ENCODE results near the gene ATP6V0A4.

Gene ATP6V0A4

DNA sequence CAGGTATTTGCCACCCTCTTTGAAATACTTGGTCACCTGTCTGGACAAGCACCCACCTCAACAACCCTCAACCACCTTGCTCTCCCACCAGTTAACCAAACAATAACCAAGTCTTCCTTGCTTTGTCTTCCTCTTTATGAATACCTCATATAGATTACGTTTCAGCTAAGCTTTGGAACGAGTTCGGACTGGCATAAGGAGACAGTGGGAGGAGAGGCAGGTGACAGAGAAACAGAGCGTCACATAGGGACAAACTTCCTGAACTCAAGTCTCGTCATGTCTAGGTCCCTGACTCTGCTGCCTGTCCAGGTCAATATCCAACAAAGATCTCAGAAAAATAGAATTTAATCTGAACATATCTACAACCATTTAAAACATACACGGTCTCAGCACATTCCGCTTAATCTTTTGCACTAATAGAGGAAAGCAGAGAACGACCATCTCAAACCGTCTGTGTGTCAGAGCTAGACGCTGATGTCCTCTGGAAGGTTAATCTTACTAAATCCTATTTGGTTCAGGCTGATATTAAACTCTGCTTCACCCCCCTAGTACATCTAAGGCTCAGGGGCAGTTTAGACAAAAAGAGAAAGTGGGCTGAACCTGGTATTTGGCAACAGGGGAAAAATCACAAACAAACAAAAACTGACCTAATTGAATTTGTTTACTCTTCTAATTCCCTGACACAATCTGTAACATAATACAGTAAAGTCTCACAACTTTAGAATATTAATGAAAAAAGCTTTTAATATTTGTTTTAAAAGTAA lies 70.5 kb downstream of the ATP6V0A4 start:
- Histone ChIP-seq H3K9me3 (ENCODE audit: control insufficient read depth, low read length) (no peaks in the 10 kb centered on the region), H3K4me3 (ENCODE audit: low read length) (no peak overlapping the region), H3K27me3 (replicated peaks; ENCODE audit: control insufficient read depth, insufficient read depth, low read length) (no peaks in the 10 kb centered on the region), H3K9ac (ENCODE audit: low read length) (no peak overlapping the region), H3K36me3 (ENCODE audit: control insufficient read depth, insufficient read depth, low read length, severe bottlenecking) (no peaks in the 10 kb centered on the region), H3K4me1 (ENCODE audit: control insufficient read depth, insufficient read depth, low read length) (no peaks in the 10 kb centered on the region)
- no peak for DNase-seq (ENCODE audit: low read depth)

DNA sequence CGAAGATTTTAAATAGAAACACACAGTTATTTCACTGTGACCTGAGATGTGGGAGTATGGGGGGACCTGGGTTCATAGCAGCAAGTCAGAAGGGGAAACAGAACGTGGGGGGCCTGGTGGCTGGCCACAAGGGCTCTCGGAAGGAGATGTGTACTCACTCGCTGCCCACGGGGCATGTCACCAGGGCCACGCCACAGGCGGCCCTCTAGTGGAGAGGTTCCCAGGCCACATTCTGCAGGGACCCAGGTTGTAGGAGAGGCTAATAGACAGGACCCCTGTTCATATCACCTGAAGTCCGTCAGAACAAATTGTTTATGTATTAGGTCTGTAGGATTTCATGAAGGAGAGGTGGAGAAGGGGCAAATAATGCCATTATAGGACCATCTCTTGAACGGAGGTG lies 71.7 kb downstream of the ATP6V0A4 start:
- no peaks in the 10 kb centered on the region for H3K9me3 ChIP-seq (ENCODE audit: control insufficient read depth, low read length)
- H3K9ac ChIP-seq (ENCODE audit: low read length) = no peak overlapping the region
- DNase-seq (ENCODE audit: low read depth) = no peak
- no peak overlapping the region for H3K4me3 ChIP-seq (ENCODE audit: low read length)
- H3K27me3 ChIP-seq (replicated peaks; ENCODE audit: control insufficient read depth, insufficient read depth, low read length) = no peaks in the 10 kb centered on the region
- H3K4me1 ChIP-seq (ENCODE audit: control insufficient read depth, insufficient read depth, low read length) = no peaks in the 10 kb centered on the region
- no peaks in the 10 kb centered on the region for H3K36me3 ChIP-seq (ENCODE audit: control insufficient read depth, insufficient read depth, low read length, severe bottlenecking)

DNA sequence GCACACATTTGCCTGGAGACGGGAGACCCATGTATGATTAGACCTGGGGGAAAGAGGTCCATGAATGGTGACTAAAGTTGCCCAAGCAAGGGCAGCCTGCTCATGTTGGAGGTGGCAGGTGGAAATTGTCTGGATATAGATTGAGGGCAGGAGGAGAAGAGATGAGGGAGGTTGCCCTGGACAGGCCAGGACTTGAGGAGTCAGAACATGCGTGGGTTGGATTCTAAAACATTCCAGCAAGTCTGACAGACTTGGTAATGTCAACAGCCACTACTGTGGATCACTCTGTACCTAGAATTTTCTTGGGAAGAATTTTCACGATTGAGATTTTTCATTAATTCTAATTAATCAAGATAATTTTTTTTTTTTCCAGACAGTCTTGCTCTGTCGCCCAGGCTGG lies 77.7 kb downstream of the ATP6V0A4 start:
- H3K9ac ChIP-seq (ENCODE audit: low read length) = no peak overlapping the region
- peak; percentile 35 for DNase-seq (ENCODE audit: low read depth)
- H3K36me3 ChIP-seq (ENCODE audit: control insufficient read depth, insufficient read depth, low read length, severe bottlenecking) = no peaks in the 10 kb centered on the region
- no peaks in the 10 kb centered on the region for H3K27me3 ChIP-seq (replicated peaks; ENCODE audit: control insufficient read depth, insufficient read depth, low read length)
- no peak overlapping the region for H3K4me3 ChIP-seq (ENCODE audit: low read length)
- no peaks in the 10 kb centered on the region for H3K4me1 ChIP-seq (ENCODE audit: control insufficient read depth, insufficient read depth, low read length)
- no peaks in the 10 kb centered on the region for H3K9me3 ChIP-seq (ENCODE audit: control insufficient read depth, low read length)

- H3K27me3 ChIP-seq (replicated peaks; ENCODE audit: control insufficient read depth, insufficient read depth, low read length) = no peaks in the 10 kb centered on the region
- no peak for DNase-seq (ENCODE audit: low read depth)
- no peaks in the 10 kb centered on the region for H3K4me1 ChIP-seq (ENCODE audit: control insufficient read depth, insufficient read depth, low read length)
- no peak overlapping the region for H3K9ac ChIP-seq (ENCODE audit: low read length)
- no peaks in the 10 kb centered on the region for H3K36me3 ChIP-seq (ENCODE audit: control insufficient read depth, insufficient read depth, low read length, severe bottlenecking)
- H3K4me3 ChIP-seq (ENCODE audit: low read length) = no peak overlapping the region
- H3K9me3 ChIP-seq (ENCODE audit: control insufficient read depth, low read length) = no peaks in the 10 kb centered on the region
Measured at GRCh38 chr7:138716889-138717288, 81.1 kb downstream of the ATP6V0A4 start.

GRCh38 chr7:138713191-138713590 lies 84.8 kb downstream of the ATP6V0A4 start:
- Histone ChIP-seq H3K9ac (ENCODE audit: low read length) (no peak overlapping the region), H3K36me3 (ENCODE audit: control insufficient read depth, insufficient read depth, low read length, severe bottlenecking) (no peaks in the 10 kb centered on the region), H3K9me3 (ENCODE audit: control insufficient read depth, low read length) (no peaks in the 10 kb centered on the region), H3K4me3 (ENCODE audit: low read length) (no peak overlapping the region), H3K4me1 (ENCODE audit: control insufficient read depth, insufficient read depth, low read length) (no peaks in the 10 kb centered on the region), H3K27me3 (replicated peaks; ENCODE audit: control insufficient read depth, insufficient read depth, low read length) (no peaks in the 10 kb centered on the region)
- DNase-seq (ENCODE audit: low read depth) = no peak

- H3K4me3 ChIP-seq (ENCODE audit: low read length) = no peak overlapping the region
- DNase-seq (ENCODE audit: low read depth) = no peak
Measured at GRCh38 chr7:138712652-138713051, 85.3 kb downstream of the ATP6V0A4 start.

GRCh38 chr7:138710536-138711385 lies 87.2 kb downstream of the ATP6V0A4 start:
- H3K36me3 ChIP-seq (ENCODE audit: control insufficient read depth, insufficient read depth, low read length, severe bottlenecking) = no peaks in the 10 kb centered on the region
- H3K9ac ChIP-seq (ENCODE audit: low read length) = no peak overlapping the region
- H3K27me3 ChIP-seq (replicated peaks; ENCODE audit: control insufficient read depth, insufficient read depth, low read length) = no peaks in the 10 kb centered on the region
- H3K4me1 ChIP-seq (ENCODE audit: control insufficient read depth, insufficient read depth, low read length) = no peaks in the 10 kb centered on the region
- H3K4me3 ChIP-seq (ENCODE audit: low read length) = no peak overlapping the region
- no peak for DNase-seq (ENCODE audit: low read depth)
- H3K9me3 ChIP-seq (ENCODE audit: control insufficient read depth, low read length) = no peaks in the 10 kb centered on the region

More at GRCh38 chr7:138712652-138713051, 85.3 kb downstream of the ATP6V0A4 start:
- H3K4me1 ChIP-seq (ENCODE audit: control insufficient read depth, insufficient read depth, low read length) = no peaks in the 10 kb centered on the region
- no peaks in the 10 kb centered on the region for H3K9me3 ChIP-seq (ENCODE audit: control insufficient read depth, low read length)
- no peak overlapping the region for H3K9ac ChIP-seq (ENCODE audit: low read length)
- H3K36me3 ChIP-seq (ENCODE audit: control insufficient read depth, insufficient read depth, low read length, severe bottlenecking) = no peaks in the 10 kb centered on the region
- no peaks in the 10 kb centered on the region for H3K27me3 ChIP-seq (replicated peaks; ENCODE audit: control insufficient read depth, insufficient read depth, low read length)

GRCh38 chr7:138705167-138705566 lies 92.8 kb downstream of the ATP6V0A4 start:
- no peak overlapping the region for H3K4me3 ChIP-seq (ENCODE audit: low read length)
- H3K9me3 ChIP-seq (ENCODE audit: control insufficient read depth, low read length) = no peaks in the 10 kb centered on the region
- H3K4me1 ChIP-seq (ENCODE audit: control insufficient read depth, insufficient read depth, low read length) = no peaks in the 10 kb centered on the region
- H3K27me3 ChIP-seq (replicated peaks; ENCODE audit: control insufficient read depth, insufficient read depth, low read length) = no peaks in the 10 kb centered on the region
- no peaks in the 10 kb centered on the region for H3K36me3 ChIP-seq (ENCODE audit: control insufficient read depth, insufficient read depth, low read length, severe bottlenecking)
- no peak overlapping the region for H3K9ac ChIP-seq (ENCODE audit: low read length)
- DNase-seq (ENCODE audit: low read depth) = no peak

DNA sequence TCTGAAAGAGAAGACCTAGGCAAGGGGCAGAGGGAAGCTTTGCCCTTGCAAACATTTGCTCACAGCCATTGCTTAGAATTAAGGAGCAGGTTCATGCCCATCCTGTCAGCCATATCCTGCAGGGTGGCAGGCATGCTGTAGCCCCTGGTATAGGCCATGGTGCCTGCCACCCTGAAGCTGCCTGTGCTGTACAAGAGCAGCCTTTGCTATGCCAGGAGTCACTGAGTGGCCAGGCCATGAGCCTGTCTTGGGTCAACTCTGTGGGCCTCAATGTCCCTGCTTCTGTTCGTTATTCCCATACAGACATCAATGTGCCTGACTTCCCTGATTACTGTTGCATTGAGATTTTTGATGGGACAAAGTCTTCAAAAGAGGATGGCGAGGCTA lies 96.5 kb downstream of the ATP6V0A4 start:
- no peaks in the 10 kb centered on the region for H3K36me3 ChIP-seq (ENCODE audit: control insufficient read depth, insufficient read depth, low read length, severe bottlenecking)
- no peaks in the 10 kb centered on the region for H3K27me3 ChIP-seq (replicated peaks; ENCODE audit: control insufficient read depth, insufficient read depth, low read length)
- no peak for DNase-seq (ENCODE audit: low read depth)
- no peaks in the 10 kb centered on the region for H3K4me1 ChIP-seq (ENCODE audit: control insufficient read depth, insufficient read depth, low read length)
- H3K4me3 ChIP-seq (ENCODE audit: low read length) = no peak overlapping the region
- no peak overlapping the region for H3K9ac ChIP-seq (ENCODE audit: low read length)
- H3K9me3 ChIP-seq (ENCODE audit: control insufficient read depth, low read length) = no peaks in the 10 kb centered on the region

DNA sequence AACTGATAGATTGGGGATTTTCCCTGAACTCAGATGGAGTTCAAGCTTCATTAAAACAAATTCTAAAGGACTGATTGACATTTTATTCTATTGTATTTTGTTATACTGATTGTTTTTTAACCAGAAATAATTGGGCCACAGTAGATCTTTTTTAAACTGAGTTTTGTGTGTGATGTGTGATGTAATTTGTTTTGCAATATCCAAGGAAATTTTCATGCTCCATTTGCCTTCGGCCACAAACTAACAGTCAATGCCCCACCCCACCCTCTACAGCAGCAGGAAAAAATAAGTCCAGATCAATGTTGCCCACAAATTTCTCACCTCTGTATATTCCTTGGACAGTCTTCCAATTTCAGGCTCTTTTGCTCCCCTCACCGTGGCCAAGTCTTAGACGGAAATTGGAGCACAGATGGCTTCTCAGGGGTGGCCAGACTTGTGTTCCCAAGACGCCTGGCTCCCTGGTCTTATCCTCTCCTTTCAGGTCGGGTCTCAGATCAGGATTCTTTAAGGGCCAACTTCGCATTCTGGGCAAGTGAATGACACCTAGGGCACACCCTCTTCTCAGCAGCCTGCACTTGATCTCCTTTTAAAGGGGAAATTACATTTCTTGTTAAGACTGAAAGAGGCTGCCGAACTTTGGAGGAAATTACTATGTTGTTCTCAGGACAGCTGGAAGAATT lies 97.0 kb downstream of the ATP6V0A4 start, which contains the start of gene SVOPL:
Gene SVOPL, minus strand, starts transcription at position 506 of the 680 bp plus-strand sequence. CDS start 22,317 bp downstream, outside the sequence.
- Histone ChIP-seq H3K9me3 (ENCODE audit: control insufficient read depth, low read length) (no peaks in the 10 kb centered on the region), H3K4me3 (ENCODE audit: low read length) (no peak within 1 kb of the TSS), H3K9ac (ENCODE audit: low read length) (no peak within 1 kb of the TSS), H3K36me3 (ENCODE audit: control insufficient read depth, insufficient read depth, low read length, severe bottlenecking) (no peaks in the 10 kb centered on the region), H3K27me3 (replicated peaks; ENCODE audit: control insufficient read depth, insufficient read depth, low read length) (no peaks in the 10 kb centered on the region), H3K4me1 (ENCODE audit: control insufficient read depth, insufficient read depth, low read length) (no peaks in the 10 kb centered on the region)
- DNase-seq (ENCODE audit: low read depth) = no peak

DNA sequence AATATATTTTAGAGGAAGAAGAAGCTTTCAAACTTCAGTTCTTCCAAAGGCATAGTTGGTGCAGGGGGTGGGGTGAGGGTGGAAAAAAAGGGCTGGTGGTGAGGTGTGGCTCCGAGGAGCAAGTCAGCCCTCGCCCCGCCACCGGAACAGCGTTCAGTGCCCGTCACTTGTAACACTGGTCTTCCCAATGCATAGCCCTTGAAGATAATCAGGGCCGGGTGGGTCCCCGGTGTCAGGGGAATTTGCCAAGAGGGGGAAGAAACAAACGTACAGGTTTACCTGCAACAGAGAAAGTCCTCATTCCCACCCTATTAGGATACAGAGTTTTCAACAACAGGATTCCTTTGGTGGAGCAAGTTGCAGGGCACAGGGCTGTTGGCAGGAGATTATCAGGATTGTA lies 98.3 kb downstream of the ATP6V0A4 start:
- Histone ChIP-seq H3K27me3 (replicated peaks; ENCODE audit: control insufficient read depth, insufficient read depth, low read length) (no peaks in the 10 kb centered on the region), H3K9ac (ENCODE audit: low read length) (no peak overlapping the region), H3K36me3 (ENCODE audit: control insufficient read depth, insufficient read depth, low read length, severe bottlenecking) (no peaks in the 10 kb centered on the region), H3K4me1 (ENCODE audit: control insufficient read depth, insufficient read depth, low read length) (no peaks in the 10 kb centered on the region), H3K9me3 (ENCODE audit: control insufficient read depth, low read length) (no peaks in the 10 kb centered on the region), H3K4me3 (ENCODE audit: low read length) (no peak overlapping the region)
- DNase-seq (ENCODE audit: low read depth) = no peak
